Large intestine (tissue), 3 donors: Measurements from ENCODE around the gene OBP2A. TPM values are rescaled to one million over a fixed set of nuclear protein-coding genes. Genes with fewer than 3 reads are reported as not detected.

Experiments used
- DNase-seq, 2 donors: peaks; one replicate each; pipeline versions ENCODE4 v3.0.0 to v3.0.0-alpha.2; 2013
- H3K27ac ChIP-seq: one replicate; pipeline ENCODE4 v1.5.1; 2013; ENCODE audit warnings: low read length
- H3K27me3 ChIP-seq: 2 replicates; pipeline ENCODE4 v1.6.1; 2013; ENCODE audit warnings: low read length; ENCODE audit not compliant: control insufficient read depth, insufficient read depth
- H3K36me3 ChIP-seq: 2 replicates; pipeline ENCODE4 v1.6.1; 2013; ENCODE audit warnings: low read length; ENCODE audit not compliant: control insufficient read depth, insufficient read depth
- H3K4me1 ChIP-seq: one replicate; pipeline ENCODE4 v1.6.1; 2013; ENCODE audit warnings: low read length; ENCODE audit not compliant: control insufficient read depth, insufficient read depth
- H3K4me3 ChIP-seq: one replicate; pipeline ENCODE4 v1.5.1; 2013; ENCODE audit warnings: low read length
- H3K9me3 ChIP-seq: one replicate; pipeline ENCODE4 v1.6.1; 2013; ENCODE audit warnings: mild to moderate bottlenecking, low read depth, low read length, moderate library complexity; ENCODE audit not compliant: control insufficient read depth
- WGBS: methylation state at CpG from one replicate; pipeline ENCODE4 v1.1.5; 2013; ENCODE audit warnings: low lambda C conversion rate; ENCODE audit not compliant: insufficient coverage; 5-methylcytosine and 5-hydroxymethylcytosine counted together
- polyA plus RNA-seq: library from polyadenylated mRNA; unstranded; fragments of 120-200 nt; gene quantifications from one replicate; pipeline ENCODE4 v1.2.1, GENCODE V29; 2013

Gene OBP2A
- polyA plus RNA-seq, 1 donor: not detected

GRCh38 chr9:135588371-135588770, 42.4 kb downstream of the OBP2A start:
- DNase-seq: no peak
- H3K4me1 ChIP-seq: no peaks in the 10 kb centered on the region
- whole genome bisulfite sequencing: no CpG with 5 or more reads among the region's 9 CpGs
- H3K27ac ChIP-seq: no peak overlapping the region
- H3K36me3 ChIP-seq: no peaks in the 10 kb centered on the region
- H3K9me3 ChIP-seq: no peaks in the 10 kb centered on the region
- no peaks in the 10 kb centered on the region for H3K27me3 ChIP-seq
- no peak overlapping the region for H3K4me3 ChIP-seq

- no peaks in the 10 kb centered on the region for H3K36me3 ChIP-seq
- WGBS: no CpG with 5 or more reads among the region's 20 CpGs
- H3K27ac ChIP-seq: no peak overlapping the region
- H3K4me3 ChIP-seq: no peak overlapping the region
- no peaks in the 10 kb centered on the region for H3K27me3 ChIP-seq
- no peaks in the 10 kb centered on the region for H3K9me3 ChIP-seq
- H3K4me1 ChIP-seq: no peaks in the 10 kb centered on the region
- DNase-seq: no peak
These were observed 43.1 kb downstream of the OBP2A start for GRCh38 chr9:135588886-135589595.

GRCh38 chr9:135589596-135590485, 43.9 kb downstream of the OBP2A start:
- DNase-seq: no peak
- H3K36me3 ChIP-seq: no peaks in the 10 kb centered on the region
- H3K4me1 ChIP-seq: no peaks in the 10 kb centered on the region
- WGBS: no CpG with 5 or more reads among the region's 15 CpGs
- H3K4me3 ChIP-seq: no peak overlapping the region
- H3K27me3 ChIP-seq: no peaks in the 10 kb centered on the region
- no peaks in the 10 kb centered on the region for H3K9me3 ChIP-seq
- H3K27ac ChIP-seq: no peak overlapping the region

- no peaks in the 10 kb centered on the region for H3K27me3 ChIP-seq
- H3K36me3 ChIP-seq: no peaks in the 10 kb centered on the region
- H3K9me3 ChIP-seq: no peaks in the 10 kb centered on the region
- H3K4me1 ChIP-seq: no peaks in the 10 kb centered on the region
- no CpG with 5 or more reads among the region's 25 CpGs for WGBS
- H3K27ac ChIP-seq: no peak overlapping the region
- DNase-seq: no peak
- no peak overlapping the region for H3K4me3 ChIP-seq
These were observed 44.7 kb downstream of the OBP2A start for GRCh38 chr9:135590486-135591079.

GRCh38 chr9:135591506-135592330, 45.8 kb downstream of the OBP2A start:
- Histone ChIP-seq H3K4me3 (no peak overlapping the region), H3K9me3 (no peaks in the 10 kb centered on the region), H3K4me1 (no peaks in the 10 kb centered on the region), H3K27ac (no peak overlapping the region), H3K27me3 (no peaks in the 10 kb centered on the region), H3K36me3 (no peaks in the 10 kb centered on the region)
- no CpG with 5 or more reads among the region's 22 CpGs for WGBS
- no peak for DNase-seq

GRCh38 chr9:135592331-135592590, 46.3 kb downstream of the OBP2A start:
- no peak overlapping the region for H3K4me3 ChIP-seq
- H3K36me3 ChIP-seq: no peaks in the 10 kb centered on the region
- H3K9me3 ChIP-seq: no peaks in the 10 kb centered on the region
- no peaks in the 10 kb centered on the region for H3K4me1 ChIP-seq
- H3K27ac ChIP-seq: no peak overlapping the region
- DNase-seq: no peak
- no peaks in the 10 kb centered on the region for H3K27me3 ChIP-seq
- WGBS: no CpG with 5 or more reads among the region's 5 CpGs

- no peaks in the 10 kb centered on the region for H3K27me3 ChIP-seq
- no peak for DNase-seq
- no peak overlapping the region for H3K4me3 ChIP-seq
These were observed 46.7 kb downstream of the OBP2A start for GRCh38 chr9:135592625-135593024.

GRCh38 chr9:135596211-135596610, 50.3 kb downstream of the OBP2A start:
- Histone ChIP-seq H3K4me3 (no peak overlapping the region), H3K27ac (no peak overlapping the region), H3K36me3 (no peaks in the 10 kb centered on the region), H3K9me3 (no peaks in the 10 kb centered on the region), H3K27me3 (no peaks in the 10 kb centered on the region), H3K4me1 (no peaks in the 10 kb centered on the region)
- peak; percentile 22 to 50 for DNase-seq
- 50% methylated on average over 1 of the region's 2 CpGs for WGBS

More at GRCh38 chr9:135592625-135593024, 46.7 kb downstream of the OBP2A start:
- Histone ChIP-seq H3K27ac (no peak overlapping the region), H3K4me1 (no peaks in the 10 kb centered on the region), H3K36me3 (no peaks in the 10 kb centered on the region), H3K9me3 (no peaks in the 10 kb centered on the region)
- no CpG with 5 or more reads among the region's 13 CpGs for WGBS
